Renal cortical epithelial cell (primary cell): ENCODE results near the gene IGSF9. TPM values are rescaled to one million over a fixed set of nuclear protein-coding genes. Genes with fewer than 3 reads are reported as not detected.
"Not testable (repeated sequence)": the region's sequence is repeated elsewhere in the genome, so short reads cannot be mapped to it uniquely, and the experiment has no call there.

Source experiments
- DNase-seq: peaks from one replicate; pipeline ENCODE4 v3.0.0-alpha.2; 2011; ENCODE audit warnings: low read depth
- total RNA-seq: library from RNA; depleted of rRNA; stranded (reverse); fragments of >200 nt; gene quantifications from 2 replicates; pipeline ENCODE4 v1.2.3, GENCODE V29; 2014

Gene IGSF9
- total RNA-seq, 1 donor from 2014 or later: not detected

- not testable (repeated sequence) for DNase-seq
Observed at GRCh38 chr1:159899634-159900033, 45.8 kb downstream of the IGSF9 start.

- no peak for DNase-seq
Observed at GRCh38 chr1:159898527-159898926, 46.9 kb downstream of the IGSF9 start.

- no peak for DNase-seq
Observed at GRCh38 chr1:159897962-159898361, 47.5 kb downstream of the IGSF9 start.

GRCh38 chr1:159896546-159896930 lies 48.9 kb downstream of the IGSF9 start:
- DNase-seq: no peak

- no peak for DNase-seq
Observed at GRCh38 chr1:159895836-159896545, 49.4 kb downstream of the IGSF9 start.

GRCh38 chr1:159895286-159895685 lies 50.1 kb downstream of the IGSF9 start:
- DNase-seq: no peak

GRCh38 chr1:159892944-159893343 lies 52.5 kb downstream of the IGSF9 start:
- no peak for DNase-seq

GRCh38 chr1:159891275-159892157 lies 53.9 kb downstream of the IGSF9 start:
- peak; percentile 81 for DNase-seq

- no peak for DNase-seq
Observed at GRCh38 chr1:159890390-159890789, 55.0 kb downstream of the IGSF9 start.

- peak; percentile 87 for DNase-seq
Observed at GRCh38 chr1:159889821-159890252, 55.6 kb downstream of the IGSF9 start.

- no peak for DNase-seq
Observed at GRCh38 chr1:159889202-159889601, 56.2 kb downstream of the IGSF9 start.

GRCh38 chr1:159884296-159884695 lies 61.1 kb downstream of the IGSF9 start:
- no peak for DNase-seq

GRCh38 chr1:159883134-159883533 lies 62.3 kb downstream of the IGSF9 start:
- no peak for DNase-seq

GRCh38 chr1:159882527-159882862 lies 62.9 kb downstream of the IGSF9 start:
- peak; percentile 88 for DNase-seq

GRCh38 chr1:159881622-159882526 lies 63.5 kb downstream of the IGSF9 start:
- peak; percentile 100 for DNase-seq

GRCh38 chr1:159880430-159880829 lies 65.0 kb downstream of the IGSF9 start:
- no peak for DNase-seq

- DNase-seq: peak; percentile 75
Observed at GRCh38 chr1:159879977-159880376, 65.4 kb downstream of the IGSF9 start.

- DNase-seq: no peak
Observed at GRCh38 chr1:159879136-159879535, 66.3 kb downstream of the IGSF9 start.

GRCh38 chr1:159877695-159878444 lies 67.5 kb downstream of the IGSF9 start:
- DNase-seq: no peak
